Measurements from ENCODE around the gene PSAP.

The PSAP gene

GRCh38 chr10:71844084-71844483, 7.0 kb downstream of the PSAP start:
- DNase-seq: no peak

- DNase-seq: no peak
Observed at GRCh38 chr10:71842856-71843686, 8.0 kb downstream of the PSAP start.

GRCh38 chr10:71842422-71842821, 8.6 kb downstream of the PSAP start:
- no peak for DNase-seq

- DNase-seq: no peak
Observed at GRCh38 chr10:71840958-71841335, 10.1 kb downstream of the PSAP start.

GRCh38 chr10:71840177-71840957, 10.7 kb downstream of the PSAP start:
- DNase-seq: peak; percentile 43

- DNase-seq: no peak
Observed at GRCh38 chr10:71838264-71839211, 12.5 kb downstream of the PSAP start.

- DNase-seq: no peak
Observed at GRCh38 chr10:71837098-71837827, 13.8 kb downstream of the PSAP start.

GRCh38 chr10:71836596-71836974, 14.5 kb downstream of the PSAP start:
- DNase-seq: no peak

GRCh38 chr10:71835671-71836595, 15.1 kb downstream of the PSAP start:
- DNase-seq: peak; percentile 51

- DNase-seq: no peak
Observed at GRCh38 chr10:71834343-71834674, 16.7 kb downstream of the PSAP start.

- DNase-seq: no peak
Observed at GRCh38 chr10:71833451-71834342, 17.4 kb downstream of the PSAP start.

- no peak for DNase-seq
Observed at GRCh38 chr10:71832967-71833366, 18.1 kb downstream of the PSAP start.

- no peak for DNase-seq
Observed at GRCh38 chr10:71831646-71832552, 19.2 kb downstream of the PSAP start.

- DNase-seq: no peak
Observed at GRCh38 chr10:71830726-71831125, 20.3 kb downstream of the PSAP start.

GRCh38 chr10:71829896-71830295, 21.2 kb downstream of the PSAP start:
- DNase-seq: no peak

- no peak for DNase-seq
Observed at GRCh38 chr10:71829171-71829570, 21.9 kb downstream of the PSAP start.

GRCh38 chr10:71828702-71829101, 22.3 kb downstream of the PSAP start:
- DNase-seq: no peak

GRCh38 chr10:71827852-71828251, 23.2 kb downstream of the PSAP start:
- DNase-seq: no peak

- no peak for DNase-seq
Observed at GRCh38 chr10:71825217-71825616, 25.8 kb downstream of the PSAP start.

Measured in NCI-H2107 (cell line).